ENCODE results near the gene DAG1.
A peak's percentile ranks its signal among the peaks of the same experiment; 100 is the strongest.

Gene DAG1

GRCh38 chr3:49469037-49469935 is 781 bp upstream of the DAG1 start:
- H3K4me3 ChIP-seq (ENCODE audit: low read depth, low read length): peak overlapping the region; percentile 70
- TF ChIP-seq CTCF (IDR thresholded peaks at IDR 0.05; ENCODE audit: borderline replicate concordance, insufficient read depth, low read depth, low read length): no peak

DNA sequence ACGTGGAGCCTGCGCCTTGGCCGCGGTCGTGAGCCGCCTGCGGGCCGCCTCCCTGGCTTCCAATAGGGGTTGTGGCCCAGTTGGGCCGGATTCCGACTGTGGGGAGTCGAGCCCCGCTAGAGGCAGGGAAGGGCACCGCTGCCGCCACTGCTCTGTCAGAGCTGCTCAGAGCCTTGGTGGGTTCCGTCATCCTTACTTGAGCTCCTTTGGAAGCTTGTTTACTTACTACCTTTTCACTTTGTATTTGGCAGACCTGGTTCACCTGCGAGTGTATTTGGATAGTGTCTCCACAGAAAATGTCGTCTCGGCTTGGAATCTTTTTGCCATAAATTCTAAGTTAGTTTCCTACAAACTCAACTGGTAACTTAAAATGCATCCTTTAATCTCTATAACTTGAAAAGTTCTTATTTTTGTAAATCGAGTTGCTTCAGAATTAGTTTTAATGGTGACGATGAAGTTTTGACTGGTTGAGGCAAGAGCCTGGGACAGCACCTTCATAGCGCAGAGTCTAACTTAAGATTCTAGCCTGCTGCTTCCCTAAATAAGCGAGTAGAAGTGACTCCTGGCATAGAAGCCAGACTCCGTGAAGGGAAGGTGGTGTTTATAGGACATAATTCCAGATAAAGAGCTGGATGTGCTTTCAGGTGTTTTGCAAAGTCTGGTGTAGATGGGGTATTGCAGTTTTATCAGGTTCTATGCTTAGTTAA is 800 bp downstream of the DAG1 start:
- H3K4me3 ChIP-seq (ENCODE audit: low read depth, low read length): peak overlapping the region; percentile 77
- 0 out of 2 replicates have a peak, but pooled peaks have one; percentile 5 for TF ChIP-seq CTCF (IDR thresholded peaks at IDR 0.05; ENCODE audit: borderline replicate concordance, insufficient read depth, low read depth, low read length)

DNA sequence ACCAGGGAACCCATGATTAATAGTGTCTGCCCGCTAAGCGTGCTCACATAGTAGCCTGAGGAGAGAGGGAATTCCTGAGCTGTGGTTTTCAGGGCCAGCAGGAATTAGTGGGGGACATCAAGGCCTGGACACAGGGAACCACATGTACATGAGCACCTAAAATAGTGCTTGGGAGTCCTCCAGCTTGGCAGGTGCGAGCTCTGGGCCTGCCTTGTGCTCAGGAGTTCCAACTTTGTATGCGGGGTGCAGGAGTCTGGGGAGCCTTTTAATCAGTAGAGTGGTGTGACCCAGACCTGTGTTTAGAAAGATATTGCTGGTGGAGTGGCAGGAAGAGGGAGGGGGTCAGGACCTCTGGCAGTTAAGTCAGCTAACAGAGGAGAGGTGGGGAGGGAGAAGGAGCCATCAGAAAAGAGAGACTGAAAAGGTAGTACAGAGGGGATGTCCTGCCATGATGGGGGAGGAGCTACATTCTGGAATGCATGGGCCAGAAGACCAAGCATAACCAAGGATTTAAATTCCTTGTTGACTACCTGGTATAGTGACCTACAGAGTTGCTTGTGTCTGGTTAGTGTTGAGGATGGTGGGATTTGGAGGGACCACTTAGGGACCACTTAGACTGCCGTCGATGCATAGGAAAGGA is 1.9 kb downstream of the DAG1 start:
- no peak for TF ChIP-seq CTCF (IDR thresholded peaks at IDR 0.05; ENCODE audit: borderline replicate concordance, insufficient read depth, low read depth, low read length)
- no peak overlapping the region for H3K4me3 ChIP-seq (ENCODE audit: low read depth, low read length)

DNA sequence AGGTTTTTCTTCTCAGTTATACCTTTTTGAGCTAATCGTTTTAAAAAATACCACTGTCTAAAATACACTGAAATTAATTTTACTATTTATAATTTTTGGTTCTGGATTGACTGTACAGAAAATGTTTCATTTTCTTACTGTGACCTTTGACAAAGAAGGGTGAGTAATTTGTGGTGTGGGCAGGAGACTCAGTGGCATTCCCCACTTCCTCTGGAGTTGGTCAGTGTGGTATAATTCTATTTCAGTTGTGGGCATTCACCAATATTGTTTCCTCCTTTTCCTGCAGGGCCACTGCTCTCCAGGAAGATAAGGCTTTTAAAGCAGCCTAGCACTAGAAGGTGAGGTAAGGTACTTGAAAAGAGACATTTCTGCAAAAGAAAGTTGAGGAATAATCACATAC is 6.5 kb downstream of the DAG1 start:
- no peak overlapping the region for H3K4me3 ChIP-seq (ENCODE audit: low read depth, low read length)
- TF ChIP-seq CTCF (IDR thresholded peaks at IDR 0.05; ENCODE audit: borderline replicate concordance, insufficient read depth, low read depth, low read length): no peak

DNA sequence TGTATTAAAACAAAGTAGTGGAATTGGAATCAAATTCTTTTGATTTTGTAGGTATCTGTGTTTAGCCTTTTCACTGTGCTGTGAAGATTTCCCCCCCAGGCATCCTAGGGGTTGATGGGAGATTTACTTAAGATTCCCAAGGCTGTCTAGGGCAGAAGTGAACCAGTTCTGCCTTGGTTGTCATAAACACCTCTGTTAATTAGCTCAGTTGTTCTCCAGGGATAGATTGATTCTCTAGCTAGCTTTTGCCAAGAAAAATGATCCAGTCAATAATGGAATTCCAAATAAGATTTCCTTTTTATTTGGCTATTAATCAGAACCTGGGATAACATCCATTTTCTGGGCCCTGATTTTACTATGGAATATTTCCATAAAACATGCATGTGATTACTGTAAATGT is 12.7 kb downstream of the DAG1 start:
- TF ChIP-seq CTCF (IDR thresholded peaks at IDR 0.05; ENCODE audit: borderline replicate concordance, insufficient read depth, low read depth, low read length): no peak
- no peak overlapping the region for H3K4me3 ChIP-seq (ENCODE audit: low read depth, low read length)

DNA sequence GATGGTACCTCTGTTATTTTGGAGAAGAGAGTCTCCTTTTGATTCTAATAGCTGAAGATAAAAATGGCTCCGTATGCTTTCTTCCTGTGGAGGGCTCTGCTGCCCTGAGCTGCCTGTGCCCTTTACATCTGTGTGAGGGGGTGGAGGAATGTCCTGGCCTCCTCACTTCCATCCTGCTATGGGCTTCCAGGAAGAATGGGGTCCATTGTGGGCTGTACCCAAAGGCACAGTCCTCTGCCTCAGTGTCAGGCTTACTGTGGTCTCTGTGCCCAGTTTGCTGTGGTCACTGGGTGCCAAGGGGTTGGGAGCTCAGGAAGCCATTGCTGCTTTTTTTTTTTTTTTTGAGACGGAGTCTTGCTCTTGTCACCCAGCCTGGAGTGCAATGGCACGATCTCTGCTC is 14.4 kb downstream of the DAG1 start:
- no peak overlapping the region for H3K4me3 ChIP-seq (ENCODE audit: low read depth, low read length)
- TF ChIP-seq CTCF (IDR thresholded peaks at IDR 0.05; ENCODE audit: borderline replicate concordance, insufficient read depth, low read depth, low read length): no peak

Data from GM12875 (cell line).